Right lobe of liver (tissue), 4 donors: ENCODE measurements around the gene ADGRG6.

Experiments used
- POLR2A ChIP-seq: fragments of 450-650 bp; IDR thresholded peaks from one replicate; pipeline ENCODE4 v1.6.1; 2017; ENCODE audit warnings: antibody characterized with exemption, mild to moderate bottlenecking
- TF ChIP-seq, protein P1 (sequence below), 4 donors: fragments of 200-600 bp in 3 of 4; fragments of 450-650 bp in 1 of 4; IDR thresholded peaks; one replicate each; pipeline versions ENCODE4 v1.5.1 to v1.8.0; 2016 to 2022; ENCODE audit warnings: antibody characterized with exemption in 4 of 4, mild to moderate bottlenecking in 2 of 4
- donor health status: DM: no; HTN: no; CAD: no.
- donor health status: DM: no; HTN: no; CAD: no.
- donor health status: DM: no; HTN: yes; CAD: no.

DNA sequence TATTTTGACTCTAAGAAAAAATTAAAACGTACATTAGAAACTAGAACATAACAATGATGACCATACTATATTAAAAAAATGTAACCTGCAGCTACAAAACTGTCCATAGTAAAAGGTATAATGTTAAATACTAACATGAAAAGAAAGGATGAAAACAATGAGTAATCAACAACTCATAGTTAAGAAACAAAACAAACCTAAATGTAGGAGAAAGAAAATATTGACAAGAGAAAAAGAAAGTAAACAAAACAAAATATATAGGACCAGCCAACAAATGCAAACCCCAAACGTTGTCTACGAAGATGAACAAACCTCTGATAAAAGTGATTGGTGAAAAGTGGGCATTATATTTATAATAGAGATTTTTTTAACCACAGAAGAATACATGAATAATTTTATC lies 41.1 kb upstream of the ADGRG6 start:
- TF ChIP-seq, protein P1, sequence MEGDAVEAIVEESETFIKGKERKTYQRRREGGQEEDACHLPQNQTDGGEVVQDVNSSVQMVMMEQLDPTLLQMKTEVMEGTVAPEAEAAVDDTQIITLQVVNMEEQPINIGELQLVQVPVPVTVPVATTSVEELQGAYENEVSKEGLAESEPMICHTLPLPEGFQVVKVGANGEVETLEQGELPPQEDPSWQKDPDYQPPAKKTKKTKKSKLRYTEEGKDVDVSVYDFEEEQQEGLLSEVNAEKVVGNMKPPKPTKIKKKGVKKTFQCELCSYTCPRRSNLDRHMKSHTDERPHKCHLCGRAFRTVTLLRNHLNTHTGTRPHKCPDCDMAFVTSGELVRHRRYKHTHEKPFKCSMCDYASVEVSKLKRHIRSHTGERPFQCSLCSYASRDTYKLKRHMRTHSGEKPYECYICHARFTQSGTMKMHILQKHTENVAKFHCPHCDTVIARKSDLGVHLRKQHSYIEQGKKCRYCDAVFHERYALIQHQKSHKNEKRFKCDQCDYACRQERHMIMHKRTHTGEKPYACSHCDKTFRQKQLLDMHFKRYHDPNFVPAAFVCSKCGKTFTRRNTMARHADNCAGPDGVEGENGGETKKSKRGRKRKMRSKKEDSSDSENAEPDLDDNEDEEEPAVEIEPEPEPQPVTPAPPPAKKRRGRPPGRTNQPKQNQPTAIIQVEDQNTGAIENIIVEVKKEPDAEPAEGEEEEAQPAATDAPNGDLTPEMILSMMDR (IDR thresholded peaks at IDR 0.05), result no peak
- TF ChIP-seq POLR2A, result no peak
